Measurements from ENCODE around the gene PLAGL1. TPM values are rescaled to one million over a fixed set of nuclear protein-coding genes. Genes with fewer than 3 reads are reported as not detected.

The PLAGL1 gene
- total and polyA plus RNA-seq, 4 donors, result 1.3 to 6.3 (median 2.0) TPM

DNA sequence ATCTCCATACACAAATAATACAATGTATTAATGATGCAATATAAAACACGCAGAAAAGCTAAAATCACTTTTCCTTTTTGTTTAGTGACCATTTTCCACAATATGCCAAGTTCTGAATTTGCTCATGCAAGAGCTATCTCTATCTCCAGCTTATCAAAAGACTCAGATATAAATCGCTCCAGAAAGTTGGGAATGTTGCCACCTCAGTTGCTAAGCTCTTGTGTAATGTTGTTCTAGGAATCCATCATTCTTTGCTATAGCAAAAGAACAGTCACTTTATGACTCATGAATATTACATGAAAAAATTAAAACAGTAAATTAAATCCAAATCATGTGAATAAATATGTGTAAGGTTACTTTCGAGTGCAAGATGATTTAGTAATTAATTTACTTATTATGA, 8.7 kb downstream of the PLAGL1 start:
- DNase-seq (ENCODE audit: low spot score), result no peak
- no peaks in the 10 kb centered on the region for H3K27me3 ChIP-seq (ENCODE audit: control insufficient read depth in 4 of 4, insufficient read depth in 4 of 4, low read length in 3 of 4)
- 79% methylated on average over 3 of the region's 3 CpGs for WGBS
- no peak overlapping the region for H3K27ac ChIP-seq (ENCODE audit: low read depth in 1 of 2, low read length in 2 of 2)
- H3K9me3 ChIP-seq (ENCODE audit: control insufficient read depth in 4 of 4, low read length in 3 of 4), result peaks cover 0 to 5% (median under 1%) of the 10 kb centered on the region in 4 donors
- no peaks in the 10 kb centered on the region for H3K36me3 ChIP-seq (ENCODE audit: control insufficient read depth in 4 of 4, insufficient read depth in 3 of 4, low read depth in 1 of 4, low read length in 3 of 4)
- H3K4me1 ChIP-seq (ENCODE audit: control insufficient read depth in 4 of 4, insufficient read depth in 4 of 4, low read length in 3 of 4), result no peaks in the 10 kb centered on the region
- no peak overlapping the region for H3K4me3 ChIP-seq (ENCODE audit: low read depth in 1 of 3, low read length in 3 of 3)
- no peak for TF ChIP-seq FOXA2 (IDR thresholded peaks at IDR 0.05)
- TF ChIP-seq, protein P1, sequence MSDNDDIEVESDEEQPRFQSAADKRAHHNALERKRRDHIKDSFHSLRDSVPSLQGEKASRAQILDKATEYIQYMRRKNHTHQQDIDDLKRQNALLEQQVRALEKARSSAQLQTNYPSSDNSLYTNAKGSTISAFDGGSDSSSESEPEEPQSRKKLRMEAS (IDR thresholded peaks at IDR 0.05), result no peak
- TF ChIP-seq, protein P2, sequence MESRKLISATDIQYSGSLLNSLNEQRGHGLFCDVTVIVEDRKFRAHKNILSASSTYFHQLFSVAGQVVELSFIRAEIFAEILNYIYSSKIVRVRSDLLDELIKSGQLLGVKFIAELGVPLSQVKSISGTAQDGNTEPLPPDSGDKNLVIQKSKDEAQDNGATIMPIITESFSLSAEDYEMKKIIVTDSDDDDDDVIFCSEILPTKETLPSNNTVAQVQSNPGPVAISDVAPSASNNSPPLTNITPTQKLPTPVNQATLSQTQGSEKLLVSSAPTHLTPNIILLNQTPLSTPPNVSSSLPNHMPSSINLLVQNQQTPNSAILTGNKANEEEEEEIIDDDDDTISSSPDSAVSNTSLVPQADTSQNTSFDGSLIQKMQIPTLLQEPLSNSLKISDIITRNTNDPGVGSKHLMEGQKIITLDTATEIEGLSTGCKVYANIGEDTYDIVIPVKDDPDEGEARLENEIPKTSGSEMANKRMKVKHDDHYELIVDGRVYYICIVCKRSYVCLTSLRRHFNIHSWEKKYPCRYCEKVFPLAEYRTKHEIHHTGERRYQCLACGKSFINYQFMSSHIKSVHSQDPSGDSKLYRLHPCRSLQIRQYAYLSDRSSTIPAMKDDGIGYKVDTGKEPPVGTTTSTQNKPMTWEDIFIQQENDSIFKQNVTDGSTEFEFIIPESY (IDR thresholded peaks at IDR 0.05), result no peak
- no peak for TF ChIP-seq FOXA1 (IDR thresholded peaks at IDR 0.05)
- TF ChIP-seq EGR1 (IDR thresholded peaks at IDR 0.05; ENCODE audit: low read depth in 2 of 2), result no peak
- TF ChIP-seq, protein P3, sequence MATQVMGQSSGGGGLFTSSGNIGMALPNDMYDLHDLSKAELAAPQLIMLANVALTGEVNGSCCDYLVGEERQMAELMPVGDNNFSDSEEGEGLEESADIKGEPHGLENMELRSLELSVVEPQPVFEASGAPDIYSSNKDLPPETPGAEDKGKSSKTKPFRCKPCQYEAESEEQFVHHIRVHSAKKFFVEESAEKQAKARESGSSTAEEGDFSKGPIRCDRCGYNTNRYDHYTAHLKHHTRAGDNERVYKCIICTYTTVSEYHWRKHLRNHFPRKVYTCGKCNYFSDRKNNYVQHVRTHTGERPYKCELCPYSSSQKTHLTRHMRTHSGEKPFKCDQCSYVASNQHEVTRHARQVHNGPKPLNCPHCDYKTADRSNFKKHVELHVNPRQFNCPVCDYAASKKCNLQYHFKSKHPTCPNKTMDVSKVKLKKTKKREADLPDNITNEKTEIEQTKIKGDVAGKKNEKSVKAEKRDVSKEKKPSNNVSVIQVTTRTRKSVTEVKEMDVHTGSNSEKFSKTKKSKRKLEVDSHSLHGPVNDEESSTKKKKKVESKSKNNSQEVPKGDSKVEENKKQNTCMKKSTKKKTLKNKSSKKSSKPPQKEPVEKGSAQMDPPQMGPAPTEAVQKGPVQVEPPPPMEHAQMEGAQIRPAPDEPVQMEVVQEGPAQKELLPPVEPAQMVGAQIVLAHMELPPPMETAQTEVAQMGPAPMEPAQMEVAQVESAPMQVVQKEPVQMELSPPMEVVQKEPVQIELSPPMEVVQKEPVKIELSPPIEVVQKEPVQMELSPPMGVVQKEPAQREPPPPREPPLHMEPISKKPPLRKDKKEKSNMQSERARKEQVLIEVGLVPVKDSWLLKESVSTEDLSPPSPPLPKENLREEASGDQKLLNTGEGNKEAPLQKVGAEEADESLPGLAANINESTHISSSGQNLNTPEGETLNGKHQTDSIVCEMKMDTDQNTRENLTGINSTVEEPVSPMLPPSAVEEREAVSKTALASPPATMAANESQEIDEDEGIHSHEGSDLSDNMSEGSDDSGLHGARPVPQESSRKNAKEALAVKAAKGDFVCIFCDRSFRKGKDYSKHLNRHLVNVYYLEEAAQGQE (IDR thresholded peaks at IDR 0.05), result no peak
- no peak for TF ChIP-seq NR2F2 (IDR thresholded peaks at IDR 0.05)
- TF ChIP-seq YY1 (IDR thresholded peaks at IDR 0.05), result no peak
- no peak for TF ChIP-seq GABPA (IDR thresholded peaks at IDR 0.05 in 1 of 2, conservative IDR thresholded peaks at IDR 0.05 in 1 of 2)
- TF ChIP-seq SP1 (IDR thresholded peaks at IDR 0.05), result no peak
- no peak for TF ChIP-seq TAF1 (conservative IDR thresholded peaks at IDR 0.05)
- no peak for TF ChIP-seq JUND (IDR thresholded peaks at IDR 0.05)
- no peak for TF ChIP-seq RXRA (IDR thresholded peaks at IDR 0.05)
- TF ChIP-seq, protein P4, sequence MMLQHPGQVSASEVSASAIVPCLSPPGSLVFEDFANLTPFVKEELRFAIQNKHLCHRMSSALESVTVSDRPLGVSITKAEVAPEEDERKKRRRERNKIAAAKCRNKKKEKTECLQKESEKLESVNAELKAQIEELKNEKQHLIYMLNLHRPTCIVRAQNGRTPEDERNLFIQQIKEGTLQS (IDR thresholded peaks at IDR 0.05), result no peak
- TF ChIP-seq, protein P5, sequence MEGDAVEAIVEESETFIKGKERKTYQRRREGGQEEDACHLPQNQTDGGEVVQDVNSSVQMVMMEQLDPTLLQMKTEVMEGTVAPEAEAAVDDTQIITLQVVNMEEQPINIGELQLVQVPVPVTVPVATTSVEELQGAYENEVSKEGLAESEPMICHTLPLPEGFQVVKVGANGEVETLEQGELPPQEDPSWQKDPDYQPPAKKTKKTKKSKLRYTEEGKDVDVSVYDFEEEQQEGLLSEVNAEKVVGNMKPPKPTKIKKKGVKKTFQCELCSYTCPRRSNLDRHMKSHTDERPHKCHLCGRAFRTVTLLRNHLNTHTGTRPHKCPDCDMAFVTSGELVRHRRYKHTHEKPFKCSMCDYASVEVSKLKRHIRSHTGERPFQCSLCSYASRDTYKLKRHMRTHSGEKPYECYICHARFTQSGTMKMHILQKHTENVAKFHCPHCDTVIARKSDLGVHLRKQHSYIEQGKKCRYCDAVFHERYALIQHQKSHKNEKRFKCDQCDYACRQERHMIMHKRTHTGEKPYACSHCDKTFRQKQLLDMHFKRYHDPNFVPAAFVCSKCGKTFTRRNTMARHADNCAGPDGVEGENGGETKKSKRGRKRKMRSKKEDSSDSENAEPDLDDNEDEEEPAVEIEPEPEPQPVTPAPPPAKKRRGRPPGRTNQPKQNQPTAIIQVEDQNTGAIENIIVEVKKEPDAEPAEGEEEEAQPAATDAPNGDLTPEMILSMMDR (IDR thresholded peaks at IDR 0.05; ENCODE audit: low read depth, low read length, missing input control), result no peak
- no peak for TF ChIP-seq RAD21 (IDR thresholded peaks at IDR 0.05)
- TF ChIP-seq HNF4G (IDR thresholded peaks at IDR 0.05), result no peak
- H3K9ac ChIP-seq (ENCODE audit: low read depth in 1 of 2, low read length in 2 of 2), result no peak overlapping the region

DNA sequence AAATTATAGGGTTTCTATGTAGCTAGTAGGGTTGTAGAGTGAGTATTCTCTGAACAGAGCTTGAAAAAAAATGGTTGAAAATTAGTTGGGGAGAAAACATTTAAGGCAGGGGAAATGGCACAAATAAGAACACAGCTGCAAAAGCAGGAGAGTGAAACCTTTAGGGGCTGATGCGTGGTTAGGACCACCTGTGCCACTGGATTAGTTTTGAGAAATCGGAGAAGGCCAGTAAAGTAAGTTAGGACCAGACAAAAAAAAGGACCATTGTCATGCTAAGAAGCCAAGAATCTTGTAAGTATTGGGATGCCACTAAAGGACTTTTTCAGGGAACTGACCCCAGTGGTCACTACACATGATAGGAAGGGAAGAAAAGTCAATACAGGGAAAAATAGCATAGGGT, 9.4 kb downstream of the PLAGL1 start:
- Histone ChIP-seq H3K4me3 (ENCODE audit: low read depth in 1 of 3, low read length in 3 of 3) (no peak overlapping the region), H3K27me3 (ENCODE audit: control insufficient read depth in 4 of 4, insufficient read depth in 4 of 4, low read length in 3 of 4) (no peaks in the 10 kb centered on the region), H3K27ac (ENCODE audit: low read depth in 1 of 2, low read length in 2 of 2) (no peak overlapping the region), H3K36me3 (ENCODE audit: control insufficient read depth in 4 of 4, insufficient read depth in 3 of 4, low read depth in 1 of 4, low read length in 3 of 4) (no peaks in the 10 kb centered on the region), H3K4me1 (ENCODE audit: control insufficient read depth in 4 of 4, insufficient read depth in 4 of 4, low read length in 3 of 4) (no peaks in the 10 kb centered on the region), H3K9ac (ENCODE audit: low read depth in 1 of 2, low read length in 2 of 2) (no peak overlapping the region), H3K9me3 (ENCODE audit: control insufficient read depth in 4 of 4, low read length in 3 of 4) (peaks cover 0 to 5% (median 2%) of the 10 kb centered on the region in 4 donors)
- TF ChIP-seq HNF4G (IDR thresholded peaks at IDR 0.05) (no peak), FOXA2 (IDR thresholded peaks at IDR 0.05) (no peak), SP1 (IDR thresholded peaks at IDR 0.05) (no peak), NR2F2 (IDR thresholded peaks at IDR 0.05) (no peak), YY1 (IDR thresholded peaks at IDR 0.05) (no peak)
- TF ChIP-seq, protein P3 (IDR thresholded peaks at IDR 0.05), result no peak
- no peak for DNase-seq (ENCODE audit: low spot score)
- 94% methylated on average over 2 of the region's 2 CpGs for WGBS
